CD8-positive, alpha-beta memory T cell (primary cell): ENCODE data around the gene HAND2. TPM values are rescaled to one million over a fixed set of nuclear protein-coding genes. Genes with fewer than 3 reads are reported as not detected.

ENCODE experiments used
- CTCF ChIA-PET: fragments of 350-600 bp; sonication (Branson Sonifier 250); formaldehyde crosslinking; loops from one replicate; lab custom pipeline; 2021; ENCODE audit warnings: antibody characterized with exemption; lab: Charles Lee
- POLR2A ChIA-PET: fragments of 350-600 bp; sonication (Branson Sonifier 250); formaldehyde crosslinking; loops from one replicate; lab custom pipeline; 2021; ENCODE audit warnings: antibody characterized with exemption; lab: Charles Lee
- DNase-seq, 5 donors: peaks; one replicate each; pipeline versions ENCODE4 v3.0.0 to v3.0.0-alpha.2; 2020 to 2022; ENCODE audit warnings: mixed read lengths in 1 of 5
- H3K27ac ChIP-seq: one replicate; pipeline ENCODE4 v1.7.0; 2013; ENCODE audit warnings: low read depth, mild to moderate bottlenecking, low read length, moderate library complexity
- H3K27me3 ChIP-seq: 2 replicates; pipeline ENCODE4 v1.7.0; 2013; ENCODE audit warnings: low read length, mild to moderate bottlenecking; ENCODE audit not compliant: insufficient read depth, poor library complexity, severe bottlenecking
- H3K36me3 ChIP-seq: 2 replicates; pipeline ENCODE4 v1.7.0; 2013; ENCODE audit warnings: mild to moderate bottlenecking, low read length, moderate library complexity; ENCODE audit not compliant: insufficient read depth
- H3K4me1 ChIP-seq: 2 replicates; pipeline ENCODE4 v1.7.0; 2013; ENCODE audit warnings: mild to moderate bottlenecking, low read length, moderate library complexity; ENCODE audit not compliant: insufficient read depth
- H3K4me3 ChIP-seq: 2 replicates; pipeline ENCODE4 v1.7.0; 2013; ENCODE audit warnings: mild to moderate bottlenecking, low read length
- H3K9me3 ChIP-seq: 2 replicates; pipeline ENCODE4 v1.7.0; 2013; ENCODE audit warnings: mild to moderate bottlenecking, low read length
- H3K27ac Mint-ChIP-seq, 8 donors: one replicate each; pipeline ENCODE4 v1.8.0; 2020 to 2021; ENCODE audit warnings: mixed read lengths in 8 of 8, mild to moderate bottlenecking in 6 of 8, inconsistent platforms in 3 of 8, moderate library complexity in 3 of 8
- H3K27me3 Mint-ChIP-seq, 2 donors: one replicate each; pipeline ENCODE4 v1.8.0; 2020 to 2021; ENCODE audit warnings: mixed read lengths in 2 of 2, mild to moderate bottlenecking in 1 of 2, moderate library complexity in 1 of 2
- H3K36me3 Mint-ChIP-seq, 3 donors: one replicate each; pipeline ENCODE4 v1.8.0; 2020 to 2021; ENCODE audit warnings: mixed read lengths in 3 of 3, inconsistent platforms in 1 of 3, mild to moderate bottlenecking in 1 of 3
- H3K4me1 Mint-ChIP-seq, 3 donors: one replicate each; pipeline ENCODE4 v1.8.0; 2020 to 2021; ENCODE audit warnings: mixed read lengths in 3 of 3, inconsistent platforms in 1 of 3, mild to moderate bottlenecking in 1 of 3
- H3K4me3 Mint-ChIP-seq, 7 donors: one replicate each; pipeline ENCODE4 v1.8.0; 2020 to 2021; ENCODE audit warnings: mixed read lengths in 7 of 7, mild to moderate bottlenecking in 6 of 7, moderate library complexity in 4 of 7, inconsistent platforms in 2 of 7
- H3K9me3 Mint-ChIP-seq, 5 donors: one replicate each; pipeline ENCODE4 v1.8.0; 2020 to 2022; ENCODE audit warnings: mixed read lengths in 5 of 5, mild to moderate bottlenecking in 3 of 5, moderate library complexity in 2 of 5, inconsistent platforms in 1 of 5
- polyA plus RNA-seq: library from polyadenylated mRNA; unstranded; fragments of 300-500 nt; fragmentation: Illumina TruSeq; gene quantifications from one replicate; pipeline ENCODE4 v1.2.3, GENCODE V29; 2021
- total RNA-seq, 2 experiments: library from RNA; stranded (reverse); gene quantifications; one replicate each; pipeline ENCODE4 v1.2.3, GENCODE V29; 2021

The HAND2 gene
- total and polyA plus RNA-seq, 3 experiments from 2014 or later: not detected

GRCh38 chr4:173534434-173534833 is 4.4 kb upstream of the HAND2 start:
- Histone ChIP-seq H3K4me1 (peaks cover 20% of the 10 kb centered on the region), H3K36me3 (no peaks in the 10 kb centered on the region), H3K4me3 (no peak overlapping the region), H3K9me3 (no peaks in the 10 kb centered on the region), H3K27ac (no peak overlapping the region), H3K27me3 (peaks cover 79% of the 10 kb centered on the region)
- H3K27me3 Mint-ChIP-seq: peaks cover 88 to 97% of the 10 kb centered on the region in 2 donors
- H3K27ac Mint-ChIP-seq: no peak overlapping the region
- H3K4me1 Mint-ChIP-seq: peaks cover 17 to 38% (median 32%) of the 10 kb centered on the region in 3 donors
- peaks cover 0 to 9% (median 0%) of the 10 kb centered on the region in 3 donors for H3K36me3 Mint-ChIP-seq
- POLR2A ChIA-PET: no interaction called here
- CTCF ChIA-PET: no interaction called here
- no peak overlapping the region for H3K4me3 Mint-ChIP-seq
- H3K9me3 Mint-ChIP-seq: peaks cover 0 to 24% (median 7%) of the 10 kb centered on the region in 5 donors
- DNase-seq: no peak

- Mint-ChIP-seq H3K4me3 (no peak overlapping the region), H3K36me3 (peaks cover 0 to 14% (median 0%) of the 10 kb centered on the region in 3 donors), H3K27me3 (peaks cover 86 to 93% of the 10 kb centered on the region in 2 donors), H3K9me3 (peaks cover 0 to 24% (median 13%) of the 10 kb centered on the region in 5 donors), H3K4me1 (peaks cover 14 to 33% (median 29%) of the 10 kb centered on the region in 3 donors), H3K27ac (no peak overlapping the region)
- Histone ChIP-seq H3K27ac (no peak overlapping the region), H3K4me3 (no peak overlapping the region), H3K4me1 (peaks cover 9% of the 10 kb centered on the region), H3K27me3 (peaks cover 74% of the 10 kb centered on the region), H3K36me3 (no peaks in the 10 kb centered on the region), H3K9me3 (peaks cover 3% of the 10 kb centered on the region)
- ChIA-PET POLR2A (no interaction called here), CTCF (no interaction called here)
- no peak for DNase-seq
Measured at GRCh38 chr4:173532725-173533511, 2.9 kb upstream of the HAND2 start.

GRCh38 chr4:173531086-173531965 is 1.3 kb upstream of the HAND2 start:
- Histone ChIP-seq H3K27ac (no peak overlapping the region), H3K9me3 (peaks cover 3% of the 10 kb centered on the region), H3K4me3 (no peak overlapping the region), H3K36me3 (no peaks in the 10 kb centered on the region), H3K4me1 (peaks cover 6% of the 10 kb centered on the region), H3K27me3 (peaks cover 73% of the 10 kb centered on the region)
- Mint-ChIP-seq H3K4me3 (peak overlapping the region in 4 of 7 donors; percentile 24 to 50 (median 34)), H3K27me3 (peaks cover 88 to 93% of the 10 kb centered on the region in 2 donors), H3K9me3 (peaks cover 4 to 27% (median 18%) of the 10 kb centered on the region in 5 donors), H3K36me3 (peaks cover 0 to 14% (median 2%) of the 10 kb centered on the region in 3 donors), H3K27ac (peak overlapping the region in 1 of 8 donors; percentile 86), H3K4me1 (peaks cover 15 to 28% (median 23%) of the 10 kb centered on the region in 3 donors)
- CTCF ChIA-PET: no interaction called here
- POLR2A ChIA-PET: no interaction called here
- DNase-seq: no peak

- ChIA-PET CTCF (no interaction called here), POLR2A (no interaction called here)
- Mint-ChIP-seq H3K27me3 (peaks cover 88 to 93% of the 10 kb centered on the region in 2 donors), H3K4me3 (peak overlapping the region; percentile 43 to 83 (median 60)), H3K36me3 (peaks cover 0 to 14% (median 2%) of the 10 kb centered on the region in 3 donors), H3K27ac (peak overlapping the region in 3 of 8 donors; percentile 53 to 86 (median 70)), H3K9me3 (peaks cover 8 to 24% (median 23%) of the 10 kb centered on the region in 5 donors), H3K4me1 (peaks cover 17 to 30% (median 23%) of the 10 kb centered on the region in 3 donors)
- Histone ChIP-seq H3K36me3 (no peaks in the 10 kb centered on the region), H3K4me1 (peaks cover 6% of the 10 kb centered on the region), H3K27me3 (peaks cover 69% of the 10 kb centered on the region), H3K4me3 (no peak overlapping the region), H3K9me3 (peaks cover 3% of the 10 kb centered on the region), H3K27ac (no peak overlapping the region)
- DNase-seq: no peak
Measured at GRCh38 chr4:173530326-173531085, 477 bp upstream of the HAND2 start.

GRCh38 chr4:173528378-173529321 is 1.4 kb downstream of the HAND2 start:
- H3K9me3 Mint-ChIP-seq: peaks cover 8 to 32% (median 27%) of the 10 kb centered on the region in 5 donors
- CTCF ChIA-PET: no interaction called here
- no peak overlapping the region for H3K4me3 ChIP-seq
- H3K4me1 ChIP-seq: peaks cover 6% of the 10 kb centered on the region
- peak overlapping the region in 2 of 8 donors; percentile 55 to 84 for H3K27ac Mint-ChIP-seq
- peaks cover 85 to 92% of the 10 kb centered on the region in 2 donors for H3K27me3 Mint-ChIP-seq
- peaks cover 68% of the 10 kb centered on the region for H3K27me3 ChIP-seq
- H3K27ac ChIP-seq: no peak overlapping the region
- H3K36me3 Mint-ChIP-seq: peaks cover 0 to 14% (median 2%) of the 10 kb centered on the region in 3 donors
- H3K9me3 ChIP-seq: peaks cover 3% of the 10 kb centered on the region
- H3K36me3 ChIP-seq: no peaks in the 10 kb centered on the region
- DNase-seq: no peak
- peak overlapping the region; percentile 24 to 88 (median 59) for H3K4me3 Mint-ChIP-seq
- H3K4me1 Mint-ChIP-seq: peaks cover 19 to 38% (median 23%) of the 10 kb centered on the region in 3 donors
- POLR2A ChIA-PET: no interaction called here

- no peak for DNase-seq
- Mint-ChIP-seq H3K27me3 (peaks cover 80 to 91% of the 10 kb centered on the region in 2 donors), H3K27ac (peak overlapping the region in 3 of 8 donors; percentile 18 to 84 (median 61)), H3K36me3 (peaks cover 0 to 6% (median 2%) of the 10 kb centered on the region in 3 donors), H3K4me3 (peak overlapping the region in 2 of 7 donors; percentile 55 to 70), H3K9me3 (peaks cover 8 to 31% (median 19%) of the 10 kb centered on the region in 5 donors), H3K4me1 (peaks cover 24 to 44% (median 28%) of the 10 kb centered on the region in 3 donors)
- ChIA-PET POLR2A (no interaction called here), CTCF (no interaction called here)
- H3K27me3 ChIP-seq: peaks cover 74% of the 10 kb centered on the region
- H3K9me3 ChIP-seq: peaks cover 3% of the 10 kb centered on the region
- H3K4me3 ChIP-seq: no peak overlapping the region
- peaks cover 6% of the 10 kb centered on the region for H3K4me1 ChIP-seq
- no peak overlapping the region for H3K27ac ChIP-seq
- H3K36me3 ChIP-seq: no peaks in the 10 kb centered on the region
Measured at GRCh38 chr4:173527103-173527891, 2.7 kb downstream of the HAND2 start.
